ENCODE measurements around the gene RIPK4.

The RIPK4 gene

DNA sequence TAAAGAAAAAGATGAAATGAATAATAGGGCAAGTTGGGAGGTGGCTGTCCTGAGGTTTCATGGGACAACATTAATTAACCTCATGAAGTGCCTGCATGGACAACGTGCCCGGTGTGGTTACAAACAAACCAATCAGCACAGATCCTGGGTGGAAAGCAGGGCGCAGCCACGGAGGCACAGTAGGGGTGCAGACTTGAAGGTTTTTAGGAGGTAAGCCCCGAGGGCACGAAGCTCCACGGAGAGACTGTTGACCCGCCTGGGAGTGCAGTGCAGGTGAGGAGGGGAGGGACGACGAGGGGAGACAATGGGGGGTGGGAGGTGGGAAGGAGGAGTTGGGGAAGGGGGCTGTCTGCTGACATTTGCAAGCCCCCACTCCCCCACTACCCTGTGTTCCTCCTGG, 2.3 kb upstream of the RIPK4 start:
- DNase-seq (ENCODE audit: low read depth), result no peak

- DNase-seq (ENCODE audit: low read depth), result peak; percentile 9
Observed at GRCh38 chr21:41768437-41769042, 1.7 kb upstream of the RIPK4 start.

GRCh38 chr21:41767606-41768436, 969 bp upstream of the RIPK4 start:
- no peak for DNase-seq (ENCODE audit: low read depth)

DNA sequence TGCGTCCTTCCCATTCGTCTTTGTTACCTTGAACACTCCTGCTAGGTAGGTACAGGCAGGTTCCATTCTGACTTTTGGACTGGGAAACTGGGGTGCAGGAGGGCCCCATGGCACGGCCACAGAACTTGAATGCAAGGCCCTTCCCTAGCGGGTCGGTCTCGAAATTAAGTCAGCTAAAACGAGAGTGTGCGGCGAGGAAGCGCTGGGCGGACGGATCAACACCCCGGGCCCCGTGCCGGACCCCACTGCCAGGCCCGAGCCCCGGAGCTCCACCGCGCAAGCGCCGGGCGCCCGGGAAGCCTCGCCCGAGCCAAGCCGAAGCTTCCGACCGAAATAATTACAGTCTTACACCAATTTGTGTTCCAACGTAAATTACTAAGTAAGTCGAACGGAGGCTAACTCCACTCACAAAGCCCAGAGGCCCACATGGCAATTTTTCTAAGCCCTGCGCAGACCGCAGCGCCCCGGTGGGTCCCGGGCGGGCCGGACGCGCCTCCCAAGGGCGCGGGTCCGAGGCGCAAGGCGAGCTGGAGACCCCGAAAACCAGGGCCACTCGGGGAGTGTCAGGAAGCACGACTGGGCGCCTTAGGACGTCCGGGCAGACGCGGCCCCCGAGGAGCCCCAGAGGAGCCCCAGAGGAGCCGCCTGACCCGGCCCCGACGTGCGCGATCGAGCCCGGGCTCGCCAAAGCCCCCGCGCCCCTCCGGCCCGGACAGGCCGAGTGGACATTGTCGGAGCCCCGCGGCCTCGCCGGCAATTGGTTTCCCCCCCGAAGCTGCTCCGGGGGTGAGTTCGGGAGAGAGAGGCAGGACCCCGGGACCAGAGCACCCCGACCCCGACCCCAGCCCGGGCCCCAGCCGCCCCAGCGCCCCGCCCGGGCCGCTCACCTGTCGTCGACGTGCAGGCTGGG, 624 bp downstream of the RIPK4 start:
- DNase-seq (ENCODE audit: low read depth), result no peak

- DNase-seq (ENCODE audit: low read depth), result no peak
Observed at GRCh38 chr21:41765420-41765821, 1.4 kb downstream of the RIPK4 start.

- no peak for DNase-seq (ENCODE audit: low read depth)
Observed at GRCh38 chr21:41764558-41765419, 2.1 kb downstream of the RIPK4 start.

GRCh38 chr21:41763996-41764395, 2.9 kb downstream of the RIPK4 start:
- no peak for DNase-seq (ENCODE audit: low read depth)

DNA sequence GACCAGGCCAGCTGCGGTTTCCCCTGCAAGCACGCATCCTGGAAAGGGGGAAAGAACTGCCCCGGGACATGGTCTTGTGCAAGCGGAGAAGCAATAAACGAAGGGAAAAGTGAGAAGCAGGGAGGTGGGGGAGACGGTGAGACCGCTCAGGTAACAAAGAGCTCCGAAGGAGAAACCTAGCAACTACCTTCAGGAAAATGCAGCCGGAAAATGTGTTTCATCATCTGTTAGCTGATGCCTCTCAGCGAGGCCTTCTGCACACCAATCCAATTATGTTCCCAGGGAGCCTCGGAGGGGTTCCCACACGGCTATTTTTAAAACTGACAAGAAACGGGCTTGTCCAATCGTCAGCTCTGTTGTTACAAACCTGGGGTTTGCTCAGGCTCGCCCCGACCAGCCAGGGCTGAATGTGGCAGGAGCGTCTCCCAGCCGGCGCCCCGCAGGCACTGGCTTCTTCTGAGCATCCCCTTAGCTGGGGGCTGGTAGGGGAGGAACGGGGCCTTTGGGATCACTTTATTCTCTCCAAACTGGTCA, 3.4 kb downstream of the RIPK4 start:
- no peak for DNase-seq (ENCODE audit: low read depth)

- DNase-seq (ENCODE audit: low read depth), result no peak
Observed at GRCh38 chr21:41762753-41763152, 4.1 kb downstream of the RIPK4 start.

GRCh38 chr21:41761934-41762635, 4.8 kb downstream of the RIPK4 start:
- DNase-seq (ENCODE audit: low read depth), result no peak

- no peak for DNase-seq (ENCODE audit: low read depth)
Observed at GRCh38 chr21:41761211-41761933, 5.5 kb downstream of the RIPK4 start.

- DNase-seq (ENCODE audit: low read depth), result no peak
Observed at GRCh38 chr21:41760411-41760810, 6.4 kb downstream of the RIPK4 start.

DNA sequence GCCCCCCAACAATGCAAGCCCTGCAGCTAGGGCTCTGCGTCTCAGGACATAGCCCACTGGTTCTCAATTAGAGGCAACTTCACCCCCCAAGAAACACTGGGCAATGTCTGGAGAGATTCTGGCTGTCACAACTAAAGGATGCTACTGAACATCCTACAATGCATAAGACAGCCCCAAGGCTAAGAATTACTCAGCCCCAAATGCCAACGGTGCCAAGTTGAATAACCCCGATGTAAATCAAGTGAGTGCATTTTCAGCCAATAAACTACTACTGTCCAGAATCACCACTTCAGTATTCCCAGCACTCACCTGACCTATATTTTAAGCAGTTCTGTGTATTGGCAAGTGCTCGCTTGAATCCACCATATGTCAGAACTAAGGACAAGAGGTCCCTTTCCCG, 6.9 kb downstream of the RIPK4 start:
- DNase-seq (ENCODE audit: low read depth), result no peak

GRCh38 chr21:41759214-41759840, 7.5 kb downstream of the RIPK4 start:
- DNase-seq (ENCODE audit: low read depth), result no peak

DNA sequence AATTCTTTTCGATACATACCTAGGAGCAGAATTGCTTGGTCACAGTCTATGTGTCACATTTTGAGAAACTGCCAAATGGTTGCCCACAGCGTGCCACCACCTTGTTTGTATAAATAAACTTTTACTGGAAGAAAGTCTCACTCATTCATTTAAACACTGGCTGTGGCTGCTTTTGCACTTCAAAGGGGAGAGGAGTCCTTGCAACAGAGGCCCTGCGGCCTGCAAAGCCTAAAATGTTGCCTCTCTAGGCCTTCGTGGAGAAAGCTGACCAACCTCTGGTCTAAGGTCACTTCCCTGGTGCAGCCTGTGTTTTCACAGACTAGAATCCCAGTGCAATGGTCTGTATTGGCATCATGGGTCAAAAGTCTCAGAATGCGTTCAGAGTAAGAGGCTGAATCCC, 8.3 kb downstream of the RIPK4 start:
- no peak for DNase-seq (ENCODE audit: low read depth)

GRCh38 chr21:41755934-41756773, 10.7 kb downstream of the RIPK4 start:
- no peak for DNase-seq (ENCODE audit: low read depth)

- no peak for DNase-seq (ENCODE audit: low read depth)
Observed at GRCh38 chr21:41755258-41755933, 11.5 kb downstream of the RIPK4 start.

DNA sequence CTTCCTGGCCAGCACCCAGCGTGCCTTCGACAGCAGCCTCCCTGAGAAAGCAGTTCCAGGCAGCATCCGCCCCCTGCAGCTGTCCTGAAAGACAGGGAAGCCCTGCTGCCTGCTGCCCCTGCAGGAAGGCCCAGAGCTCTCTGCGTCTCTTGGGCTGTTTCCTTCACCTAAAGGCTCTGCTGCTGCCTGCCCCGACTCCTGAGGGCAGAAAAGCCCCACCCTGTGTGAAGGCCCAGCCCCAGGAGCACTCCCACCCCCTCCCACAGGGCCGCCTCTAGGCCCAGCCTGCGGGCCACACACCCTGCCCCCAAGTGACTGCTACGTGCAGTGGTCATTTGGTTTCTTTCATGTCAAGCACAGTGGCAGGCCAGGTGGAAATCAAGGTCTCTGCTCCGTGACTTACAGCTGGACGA, 12.4 kb downstream of the RIPK4 start:
- no peak for DNase-seq (ENCODE audit: low read depth)

Measured in activated T-helper 1 cell treated with Interleukin-2 at 50 U/mL for 16 hours (primary cell).